B cell (primary cell): ENCODE results near the gene OXGR1. TPM values are rescaled to one million over a fixed set of nuclear protein-coding genes. Genes with fewer than 3 reads are reported as not detected.

Source experiments
- ATAC-seq: fragments of 200-7000 bp; cut with Tn5 transposase; one replicate; pipeline ENCODE4 v1.10.0; 2021; ENCODE audit warnings: low read depth, mild to moderate bottlenecking, moderate number of reproducible peaks, moderate library complexity
- CTCF ChIA-PET: fragments of 350-600 bp; sonication (Branson Sonifier 250); formaldehyde crosslinking; loops from one replicate; lab custom pipeline; 2021; ENCODE audit warnings: antibody characterized with exemption, inconsistent platforms; lab: Charles Lee
- POLR2A ChIA-PET: fragments of 350-600 bp; sonication (Branson Sonifier 250); formaldehyde crosslinking; loops from one replicate; lab custom pipeline; 2021; ENCODE audit warnings: antibody characterized with exemption; lab: Charles Lee
- DNase-seq: peaks from one replicate; pipeline ENCODE4 v3.0.0; 2013
- H2AFZ ChIP-seq: 2 replicates; pipeline ENCODE4 v1.6.1; 2012; ENCODE audit warnings: mild to moderate bottlenecking, low read depth, low read length; ENCODE audit not compliant: insufficient read depth, poor library complexity, severe bottlenecking
- H3K27ac ChIP-seq, 2 donors: 1 replicate in 1 of 2; 2 replicates in 1 of 2; pipeline ENCODE4 v1.5.1; 2012 to 2013; ENCODE audit warnings: low read length in 2 of 2, mild to moderate bottlenecking in 2 of 2, moderate library complexity in 1 of 2
- H3K27me3 ChIP-seq, 4 experiments: fragments of 200-600 bp in 1 of 4; sonication (generic) in 1 of 4; replicated peaks in 1 of 4; 1 replicate in 2 of 4; 2 replicates in 2 of 4; pipeline versions ENCODE4 v1.6.1 to v1.7.0; 2013 to 2016; ENCODE audit warnings: low read length in 3 of 4, mild to moderate bottlenecking in 2 of 4, mixed read lengths in 1 of 4, moderate library complexity in 1 of 4; ENCODE audit not compliant: insufficient read depth in 4 of 4, control insufficient read depth in 3 of 4; ENCODE audit errors: control extremely low read depth in 1 of 4
- H3K36me3 ChIP-seq, 2 experiments: replicated peaks in 1 of 2; 1 replicate in 1 of 2; 2 replicates in 1 of 2; pipeline versions ENCODE4 v1.6.1 to v1.7.1; 2013; ENCODE audit warnings: low read length in 1 of 2; ENCODE audit not compliant: insufficient read depth in 2 of 2, control insufficient read depth in 1 of 2; ENCODE audit errors: control extremely low read depth in 1 of 2, extremely low read depth in 1 of 2
- H3K4me1 ChIP-seq, 2 donors: fragments of 200-600 bp in 1 of 2; sonication (generic) in 1 of 2; 1 replicate in 1 of 2; 2 replicates in 1 of 2; pipeline versions ENCODE4 v1.5.1 to v1.6.1; 2013 to 2017; ENCODE audit warnings: low read length in 2 of 2; ENCODE audit not compliant: control insufficient read depth in 2 of 2, insufficient read depth in 2 of 2
- H3K4me2 ChIP-seq: replicated peaks from 2 replicates; pipeline ENCODE3; 2012; ENCODE audit warnings: mild to moderate bottlenecking, low read depth, low read length; ENCODE audit not compliant: poor library complexity, severe bottlenecking
- H3K4me3 ChIP-seq, 5 experiments: fragments of 200-600 bp in 1 of 5; sonication (generic) in 1 of 5; 1 replicate in 3 of 5; 2 replicates in 2 of 5; pipeline versions ENCODE4 v1.5.1 to v1.7.0; 2011 to 2016; ENCODE audit warnings: low read length in 4 of 5, mild to moderate bottlenecking in 4 of 5, low read depth in 2 of 5, control low read depth in 1 of 5, moderate library complexity in 1 of 5; ENCODE audit not compliant: insufficient read depth in 1 of 5; ENCODE audit errors: control extremely low read depth in 1 of 5, extremely low read depth in 1 of 5
- H3K79me2 ChIP-seq: fragments of 200-600 bp; sonication (generic); one replicate; pipeline ENCODE4 v1.6.0; 2016; ENCODE audit warnings: low read length; ENCODE audit not compliant: control insufficient read depth, insufficient read depth
- H3K9ac ChIP-seq: fragments of 200-600 bp; sonication (generic); 2 replicates; pipeline ENCODE4 v1.6.1; 2017; ENCODE audit warnings: mild to moderate bottlenecking, low read length, moderate library complexity
- H3K9me3 ChIP-seq, 3 donors: one replicate each; pipeline versions ENCODE4 v1.6.1 to v1.7.1; 2013; ENCODE audit warnings: low read length in 2 of 3; ENCODE audit not compliant: control insufficient read depth in 2 of 3, insufficient read depth in 1 of 3; ENCODE audit errors: control extremely low read depth in 1 of 3
- H4K20me1 ChIP-seq: 2 replicates; pipeline ENCODE4 v1.6.0; 2012; ENCODE audit warnings: mild to moderate bottlenecking, low read length; ENCODE audit not compliant: insufficient read depth, control insufficient read depth, poor library complexity, severe bottlenecking
- H3K27ac Mint-ChIP-seq: one replicate; pipeline ENCODE4 v1.8.0; 2021; ENCODE audit warnings: mixed read lengths
- H3K27me3 Mint-ChIP-seq: one replicate; pipeline ENCODE4 v1.8.0; 2021; ENCODE audit warnings: mixed read lengths
- H3K4me1 Mint-ChIP-seq: one replicate; pipeline ENCODE4 v1.8.0; 2021; ENCODE audit warnings: mixed read lengths
- H3K4me3 Mint-ChIP-seq: one replicate; pipeline ENCODE4 v1.8.0; 2021; ENCODE audit warnings: mixed read lengths
- H3K9me3 Mint-ChIP-seq: one replicate; pipeline ENCODE4 v1.8.0; 2022; ENCODE audit warnings: mixed read lengths; ENCODE audit not compliant: insufficient read depth
- EZH2 ChIP-seq: IDR thresholded peaks from 2 replicates; pipeline ENCODE4 v1.6.1; 2012; ENCODE audit warnings: borderline replicate concordance, low read depth, mild to moderate bottlenecking, moderate library complexity, low read length; ENCODE audit not compliant: insufficient read depth, poor library complexity, severe bottlenecking
- WGBS: methylation state at CpG from one replicate; pipeline ENCODE4 v1.1.5; 2013; ENCODE audit warnings: missing lambda C conversion rate; ENCODE audit not compliant: insufficient coverage; 5-methylcytosine and 5-hydroxymethylcytosine counted together
- intact Hi-C: fragments of 100-400 bp; cut with micrococcal nuclease; formaldehyde crosslinking; loops from one replicate; pipeline ENCODE4 v1.10.0; 2022
- polyA plus RNA-seq: library from polyadenylated mRNA; depleted of rRNA; stranded (reverse); fragments of >200 nt; gene quantifications from 2 replicates; pipeline ENCODE4 v1.2.3, GENCODE V29; 2012
- total RNA-seq, 2 donors: library from RNA; stranded (reverse); fragments of 120-200 nt in 1 of 2; gene quantifications; 1 replicate in 1 of 2; 2 replicates in 1 of 2; pipeline versions ENCODE4 v1.2.3 to v1.2.4, GENCODE V29; 2013 to 2022
- TF ChIP-seq, protein P1 (sequence below): fragments of 200-600 bp; IDR thresholded peaks from one replicate; pipeline ENCODE4 v1.8.0; 2022; ENCODE audit warnings: antibody characterized with exemption, mild to moderate bottlenecking

Gene OXGR1
- total and polyA plus RNA-seq, 2 donors (not counting 1 experiment from before 2014, with no cell fraction given) = not detected

DNA sequence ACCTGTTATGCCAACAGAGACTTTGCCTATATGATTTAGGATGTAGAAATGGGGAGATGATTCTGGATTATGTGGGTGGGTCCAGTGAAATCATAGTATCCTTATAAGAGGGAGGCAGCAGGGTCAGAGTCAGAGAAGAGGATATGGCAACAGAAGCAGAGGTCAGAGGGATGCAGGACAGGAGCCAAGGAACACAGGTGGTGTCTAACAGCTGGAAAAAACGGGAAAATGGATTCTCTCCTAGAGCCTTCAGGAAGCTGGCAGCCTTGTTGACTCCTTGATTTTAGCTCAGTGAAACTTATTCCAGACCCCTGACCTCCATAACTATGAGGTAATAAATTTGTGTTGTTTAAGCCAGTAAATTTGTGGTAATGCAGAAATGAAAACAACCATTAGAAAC, 28.8 kb upstream of the OXGR1 start:
- H3K9me3 ChIP-seq = peaks cover 0 to 3% (median 0%) of the 10 kb centered on the region in 3 donors
- Mint-ChIP-seq H3K27me3 (peaks cover 26% of the 10 kb centered on the region), H3K4me3 (no peak overlapping the region), H3K9me3 (no peaks in the 10 kb centered on the region), H3K4me1 (no peaks in the 10 kb centered on the region), H3K27ac (no peak overlapping the region)
- H3K4me2 ChIP-seq = no peak overlapping the region
- no peak for TF ChIP-seq EZH2
- TF ChIP-seq, protein P1, sequence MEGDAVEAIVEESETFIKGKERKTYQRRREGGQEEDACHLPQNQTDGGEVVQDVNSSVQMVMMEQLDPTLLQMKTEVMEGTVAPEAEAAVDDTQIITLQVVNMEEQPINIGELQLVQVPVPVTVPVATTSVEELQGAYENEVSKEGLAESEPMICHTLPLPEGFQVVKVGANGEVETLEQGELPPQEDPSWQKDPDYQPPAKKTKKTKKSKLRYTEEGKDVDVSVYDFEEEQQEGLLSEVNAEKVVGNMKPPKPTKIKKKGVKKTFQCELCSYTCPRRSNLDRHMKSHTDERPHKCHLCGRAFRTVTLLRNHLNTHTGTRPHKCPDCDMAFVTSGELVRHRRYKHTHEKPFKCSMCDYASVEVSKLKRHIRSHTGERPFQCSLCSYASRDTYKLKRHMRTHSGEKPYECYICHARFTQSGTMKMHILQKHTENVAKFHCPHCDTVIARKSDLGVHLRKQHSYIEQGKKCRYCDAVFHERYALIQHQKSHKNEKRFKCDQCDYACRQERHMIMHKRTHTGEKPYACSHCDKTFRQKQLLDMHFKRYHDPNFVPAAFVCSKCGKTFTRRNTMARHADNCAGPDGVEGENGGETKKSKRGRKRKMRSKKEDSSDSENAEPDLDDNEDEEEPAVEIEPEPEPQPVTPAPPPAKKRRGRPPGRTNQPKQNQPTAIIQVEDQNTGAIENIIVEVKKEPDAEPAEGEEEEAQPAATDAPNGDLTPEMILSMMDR = no peak
- ATAC-seq (no peak), DNase-seq (no peak)
- no peak overlapping the region for H3K27ac ChIP-seq
- 60% methylated on average over 1 of the region's 1 CpG for WGBS
- no peaks in the 10 kb centered on the region for H3K4me1 ChIP-seq
- intact Hi-C loops = no loop called here
- no peak overlapping the region for H2AFZ ChIP-seq
- H4K20me1 ChIP-seq = no peaks in the 10 kb centered on the region
- H3K4me3 ChIP-seq = no peak overlapping the region
- no peak overlapping the region for H3K9ac ChIP-seq
- peaks cover 0 to 8% (median 2%) of the 10 kb centered on the region in 4 experiments for H3K27me3 ChIP-seq
- H3K36me3 ChIP-seq = no peaks in the 10 kb centered on the region
- ChIA-PET CTCF (interaction anchor here (0.6 kb wide), 1 partner anchor 8 kb away, joined by 3 read pairs; no protein-coding TSS in a partner anchor), POLR2A (no interaction called here)
- H3K79me2 ChIP-seq = no peaks in the 10 kb centered on the region

DNA sequence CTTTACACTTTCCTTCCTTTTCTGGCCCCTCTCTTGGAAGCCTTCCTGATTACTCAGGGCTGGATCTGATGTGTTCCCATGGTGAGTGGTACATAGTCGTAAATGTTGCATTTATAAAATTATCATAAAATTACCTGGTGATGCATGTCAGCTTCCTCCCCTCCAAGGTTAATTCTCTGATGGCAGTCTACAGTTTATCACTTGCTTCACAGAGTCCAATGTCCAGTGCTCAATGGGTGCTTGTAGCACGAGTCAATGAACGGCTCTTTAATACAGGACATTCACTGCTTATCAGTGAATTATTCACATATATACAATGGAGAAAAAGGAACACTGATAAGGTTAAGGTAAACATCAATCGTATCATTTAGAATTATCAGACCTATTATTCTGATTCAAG, 27.0 kb upstream of the OXGR1 start:
- TF ChIP-seq, protein P1 = no peak
- TF ChIP-seq EZH2 = no peak
- Histone ChIP-seq H3K79me2 (no peaks in the 10 kb centered on the region), H3K4me2 (no peak overlapping the region), H4K20me1 (no peaks in the 10 kb centered on the region), H3K27me3 (peaks cover 0 to 12% (median 2%) of the 10 kb centered on the region in 4 experiments), H3K27ac (no peak overlapping the region), H3K9ac (no peak overlapping the region), H2AFZ (no peak overlapping the region), H3K4me3 (no peak overlapping the region), H3K36me3 (no peaks in the 10 kb centered on the region), H3K9me3 (peaks cover 0 to 3% (median 0%) of the 10 kb centered on the region in 3 donors), H3K4me1 (no peaks in the 10 kb centered on the region)
- WGBS = no CpG with 5 or more reads among the region's 4 CpGs
- intact Hi-C loops = no loop called here
- ATAC-seq (no peak), DNase-seq (no peak)
- Mint-ChIP-seq H3K4me3 (no peak overlapping the region), H3K4me1 (no peaks in the 10 kb centered on the region), H3K9me3 (no peaks in the 10 kb centered on the region), H3K27ac (no peak overlapping the region), H3K27me3 (peaks cover 26% of the 10 kb centered on the region)
- CTCF ChIA-PET = no interaction called here
- POLR2A ChIA-PET = no interaction called here
